Measurements from ENCODE around the gene KDSR. TPM values are rescaled to one million over a fixed set of nuclear protein-coding genes. Genes with fewer than 3 reads are reported as not detected.
A peak's percentile ranks its signal among the peaks of the same experiment; 100 is the strongest.

KDSR gene
- total and polyA plus RNA-seq, 9 of the 15 experiments (the other 6 are each of a cell fraction or from before 2014, with no cell fraction given): 4.0 to 24.7 (median 12.4) TPM

GRCh38 chr18:63367053-63367953 lies at the start of gene KDSR (continued):
- TF ChIP-seq AFF4 (CRISPR knock-in tag; IDR thresholded peaks at IDR 0.05): peak; percentile 66; the same call in 1 of the 2 replicates
- no peak for TF ChIP-seq TCF7 (IDR thresholded peaks at IDR 0.05; ENCODE audit: borderline replicate concordance)
- TF ChIP-seq ZNF408 (CRISPR knock-in tag; IDR thresholded peaks at IDR 0.05; ENCODE audit: low read depth): no peak
- no peak for TF ChIP-seq HDAC2 (IDR thresholded peaks at IDR 0.05)
- no peak for TF ChIP-seq BRF2 (IDR thresholded peaks at IDR 0.05; ENCODE audit: borderline replicate concordance, insufficient read depth, insufficient read length)
- TF ChIP-seq CCAR2 (IDR thresholded peaks at IDR 0.05; ENCODE audit: low read depth, low read length): no peak
- TF ChIP-seq SIN3A (IDR thresholded peaks at IDR 0.05; ENCODE audit: borderline replicate concordance in 2 of 2, control insufficient read depth in 1 of 2, low read depth in 2 of 2, low read length in 2 of 2): no peak
- no peak for TF ChIP-seq BRD4 (IDR thresholded peaks at IDR 0.05)
- peak in 1 of 2 experiments; percentile 60; a peak in 1 of 4 replicates for TF ChIP-seq MLLT1 (IDR thresholded peaks at IDR 0.05)
- no peak; the same call in 1 of the 2 replicates for TF ChIP-seq ZBTB43 (CRISPR knock-in tag; IDR thresholded peaks at IDR 0.05)
- TF ChIP-seq CSDE1 (IDR thresholded peaks at IDR 0.05): no peak
- TF ChIP-seq TAF7 (tag; IDR thresholded peaks at IDR 0.05): peak; percentile 26; the same call in 1 of the 2 replicates
- peak; percentile 27 for TF ChIP-seq NFIC (IDR thresholded peaks at IDR 0.05)
- no peak for TF ChIP-seq ZNF146 (CRISPR knock-in tag; IDR thresholded peaks at IDR 0.05; ENCODE audit: unreplicated experiment)
- TF ChIP-seq CBX1 (IDR thresholded peaks at IDR 0.05; ENCODE audit: low read depth): no peak
- 0 out of 2 replicates have a peak, but pooled peaks have one; percentile 53 for TF ChIP-seq ZBTB9 (CRISPR knock-in tag; IDR thresholded peaks at IDR 0.05)
- no peak for TF ChIP-seq RBM15 (IDR thresholded peaks at IDR 0.05; ENCODE audit: insufficient read depth, low read length)
- TF ChIP-seq HNRNPK (IDR thresholded peaks at IDR 0.05; ENCODE audit: low read depth, low read length, poor library complexity, severe bottlenecking): no peak
